Kidney epithelial cell (primary cell): Measurements from ENCODE around the gene DENND4B. TPM values are rescaled to one million over a fixed set of nuclear protein-coding genes. Genes with fewer than 3 reads are reported as not detected.

Experiments
- DNase-seq: peaks from one replicate; pipeline ENCODE4 v3.0.0-alpha.2; 2010; ENCODE audit warnings: low read depth
- H3K27me3 ChIP-seq: 2 replicates; pipeline ENCODE4 v1.6.0; 2011; ENCODE audit warnings: low read length; ENCODE audit not compliant: control insufficient read depth, insufficient read depth
- H3K36me3 ChIP-seq: 2 replicates; pipeline ENCODE4 v1.5.1; 2011; ENCODE audit warnings: low read length; ENCODE audit not compliant: control insufficient read depth, insufficient read depth
- H3K4me3 ChIP-seq: 2 replicates; pipeline ENCODE4 v1.5.1; 2011; ENCODE audit warnings: low read depth, mild to moderate bottlenecking, control low read depth, low read length
- CTCF ChIP-seq: IDR thresholded peaks from 2 replicates; pipeline ENCODE4 v1.5.1; 2011; ENCODE audit warnings: mild to moderate bottlenecking, moderate library complexity, low read length, control low read depth, inconsistent platforms; ENCODE audit not compliant: insufficient read depth, poor library complexity, severe bottlenecking
- total RNA-seq: library from RNA; depleted of rRNA; stranded (reverse); fragments of >200 nt; gene quantifications from 2 replicates; pipeline ENCODE4 v1.2.3, GENCODE V29; 2015

DENND4B gene
- total RNA-seq, 1 donor from 2014 or later, result 25.1 TPM

GRCh38 chr1:153954826-153955225 is 8.3 kb upstream of the DENND4B start:
- DNase-seq, result no peak
- no peak overlapping the region for H3K4me3 ChIP-seq
- H3K27me3 ChIP-seq, result no peaks in the 10 kb centered on the region
- peaks cover 2% of the 10 kb centered on the region for H3K36me3 ChIP-seq
- TF ChIP-seq CTCF, result no peak

DNA sequence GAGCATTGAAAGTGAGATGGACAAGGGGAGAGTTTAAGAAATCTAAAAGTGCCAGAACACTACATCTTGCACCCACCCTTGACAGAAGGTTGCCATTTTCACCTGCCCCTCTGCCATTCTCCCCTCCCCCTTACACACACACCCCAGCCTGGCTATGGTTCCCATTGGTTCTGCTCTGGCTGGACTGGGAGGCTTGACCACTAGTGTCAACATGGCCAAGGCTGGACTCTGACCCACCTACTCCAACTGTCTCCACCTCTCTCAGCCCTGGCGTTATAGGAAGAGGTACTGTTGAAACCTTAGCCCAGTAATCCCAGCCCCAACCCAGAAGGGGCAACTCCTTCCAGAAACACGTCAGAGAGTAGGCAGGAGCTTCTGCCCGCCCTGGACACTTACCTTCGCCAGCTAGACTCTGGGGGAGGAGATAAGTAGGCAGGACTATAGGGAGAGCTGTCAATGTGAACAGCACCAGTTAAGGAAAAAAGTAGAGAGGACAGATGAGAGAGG is 7.4 kb upstream of the DENND4B start:
- no peaks in the 10 kb centered on the region for H3K27me3 ChIP-seq
- no peak for TF ChIP-seq CTCF
- peaks cover 2% of the 10 kb centered on the region for H3K36me3 ChIP-seq
- no peak overlapping the region for H3K4me3 ChIP-seq
- no peak for DNase-seq

DNA sequence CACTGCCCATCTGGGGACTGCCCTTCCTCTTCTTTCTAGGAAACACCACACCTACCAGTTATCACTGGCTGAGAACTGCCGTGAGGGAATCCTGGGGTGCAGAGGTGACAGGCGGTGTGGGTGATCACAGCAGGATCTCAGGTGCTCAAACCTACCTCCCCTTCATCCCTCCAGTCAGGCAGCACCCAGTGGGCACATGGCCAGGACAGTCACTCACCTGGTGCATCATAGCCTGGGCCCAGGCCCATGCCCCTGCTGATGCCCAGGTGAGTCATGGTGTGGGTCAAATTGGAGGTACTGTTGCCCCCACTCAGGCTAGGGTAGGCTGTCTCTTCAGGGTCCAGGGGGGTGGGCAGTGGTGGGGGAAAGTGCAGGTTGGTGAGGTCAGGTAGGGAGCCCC is 5.3 kb upstream of the DENND4B start:
- Histone ChIP-seq H3K27me3 (no peaks in the 10 kb centered on the region), H3K36me3 (peaks cover 3% of the 10 kb centered on the region), H3K4me3 (no peak overlapping the region)
- no peak for DNase-seq
- TF ChIP-seq CTCF, result no peak

DNA sequence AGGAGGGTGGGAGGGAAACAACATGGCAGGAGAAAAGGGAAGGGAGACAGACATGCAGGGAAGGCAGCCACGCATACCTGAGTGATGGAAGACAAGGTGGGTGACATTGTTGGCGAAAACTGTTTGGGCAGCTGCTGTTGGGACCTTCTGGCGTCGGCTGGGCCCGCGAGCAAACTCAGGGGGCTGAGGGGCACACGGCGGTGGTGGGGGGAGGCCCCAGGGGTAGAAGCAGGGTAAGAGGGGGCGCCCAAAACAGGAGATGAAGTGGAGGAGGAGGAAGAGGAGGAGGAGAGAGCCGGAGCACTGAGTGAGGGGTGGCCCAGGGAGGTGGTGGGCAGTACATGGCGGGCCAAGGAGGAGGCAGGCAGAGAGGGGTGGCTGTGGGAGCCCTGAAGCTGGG is 4.7 kb upstream of the DENND4B start:
- no peaks in the 10 kb centered on the region for H3K27me3 ChIP-seq
- no peak overlapping the region for H3K4me3 ChIP-seq
- H3K36me3 ChIP-seq, result peaks cover 3% of the 10 kb centered on the region
- no peak for TF ChIP-seq CTCF
- no peak for DNase-seq

GRCh38 chr1:153945795-153946621 is 510 bp downstream of the DENND4B start:
- DNase-seq, result no peak
- TF ChIP-seq CTCF, result no peak
- no peaks in the 10 kb centered on the region for H3K27me3 ChIP-seq
- H3K4me3 ChIP-seq, result peak overlapping the region; percentile 74
- H3K36me3 ChIP-seq, result peaks cover 3% of the 10 kb centered on the region
